ENCODE results near the gene PRRG4.

DNA sequence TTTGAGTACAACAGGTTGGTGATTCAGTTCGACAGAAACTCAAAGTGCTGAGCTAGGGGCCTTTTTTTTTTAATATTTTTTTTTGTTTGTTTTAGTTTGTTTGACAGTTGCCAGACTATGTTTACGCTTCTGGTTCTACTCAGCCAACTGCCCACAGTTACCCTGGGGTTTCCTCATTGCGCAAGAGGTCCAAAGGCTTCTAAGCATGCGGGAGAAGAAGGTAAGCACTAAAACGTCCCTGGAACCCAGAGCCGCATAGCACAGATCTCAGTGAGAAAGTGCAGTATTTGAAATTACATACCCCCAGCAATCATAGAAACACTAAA lies 649 bp downstream of the PRRG4 start:
- no peak for TF ChIP-seq POLR2A (IDR thresholded peaks at IDR 0.05)
- TF ChIP-seq, protein P1, sequence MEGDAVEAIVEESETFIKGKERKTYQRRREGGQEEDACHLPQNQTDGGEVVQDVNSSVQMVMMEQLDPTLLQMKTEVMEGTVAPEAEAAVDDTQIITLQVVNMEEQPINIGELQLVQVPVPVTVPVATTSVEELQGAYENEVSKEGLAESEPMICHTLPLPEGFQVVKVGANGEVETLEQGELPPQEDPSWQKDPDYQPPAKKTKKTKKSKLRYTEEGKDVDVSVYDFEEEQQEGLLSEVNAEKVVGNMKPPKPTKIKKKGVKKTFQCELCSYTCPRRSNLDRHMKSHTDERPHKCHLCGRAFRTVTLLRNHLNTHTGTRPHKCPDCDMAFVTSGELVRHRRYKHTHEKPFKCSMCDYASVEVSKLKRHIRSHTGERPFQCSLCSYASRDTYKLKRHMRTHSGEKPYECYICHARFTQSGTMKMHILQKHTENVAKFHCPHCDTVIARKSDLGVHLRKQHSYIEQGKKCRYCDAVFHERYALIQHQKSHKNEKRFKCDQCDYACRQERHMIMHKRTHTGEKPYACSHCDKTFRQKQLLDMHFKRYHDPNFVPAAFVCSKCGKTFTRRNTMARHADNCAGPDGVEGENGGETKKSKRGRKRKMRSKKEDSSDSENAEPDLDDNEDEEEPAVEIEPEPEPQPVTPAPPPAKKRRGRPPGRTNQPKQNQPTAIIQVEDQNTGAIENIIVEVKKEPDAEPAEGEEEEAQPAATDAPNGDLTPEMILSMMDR (IDR thresholded peaks at IDR 0.05) = no peak
